ENCODE measurements around the gene CDH12.

The CDH12 gene

GRCh38 chr5:21765406-21765805, 1087.7 kb downstream of the CDH12 start:
- H3K4me3 ChIP-seq (ENCODE audit: low read length): no peak overlapping the region
- no peak for DNase-seq (ENCODE audit: low read depth, low spot score)

GRCh38 chr5:21739096-21739495, 1114.0 kb downstream of the CDH12 start:
- no peak for DNase-seq (ENCODE audit: low read depth, low spot score)
- H3K4me3 ChIP-seq (ENCODE audit: low read length): no peak overlapping the region

GRCh38 chr5:21723500-21723899, 1129.6 kb downstream of the CDH12 start:
- no peak for DNase-seq (ENCODE audit: low read depth, low spot score)
- no peak overlapping the region for H3K4me3 ChIP-seq (ENCODE audit: low read length)

DNA sequence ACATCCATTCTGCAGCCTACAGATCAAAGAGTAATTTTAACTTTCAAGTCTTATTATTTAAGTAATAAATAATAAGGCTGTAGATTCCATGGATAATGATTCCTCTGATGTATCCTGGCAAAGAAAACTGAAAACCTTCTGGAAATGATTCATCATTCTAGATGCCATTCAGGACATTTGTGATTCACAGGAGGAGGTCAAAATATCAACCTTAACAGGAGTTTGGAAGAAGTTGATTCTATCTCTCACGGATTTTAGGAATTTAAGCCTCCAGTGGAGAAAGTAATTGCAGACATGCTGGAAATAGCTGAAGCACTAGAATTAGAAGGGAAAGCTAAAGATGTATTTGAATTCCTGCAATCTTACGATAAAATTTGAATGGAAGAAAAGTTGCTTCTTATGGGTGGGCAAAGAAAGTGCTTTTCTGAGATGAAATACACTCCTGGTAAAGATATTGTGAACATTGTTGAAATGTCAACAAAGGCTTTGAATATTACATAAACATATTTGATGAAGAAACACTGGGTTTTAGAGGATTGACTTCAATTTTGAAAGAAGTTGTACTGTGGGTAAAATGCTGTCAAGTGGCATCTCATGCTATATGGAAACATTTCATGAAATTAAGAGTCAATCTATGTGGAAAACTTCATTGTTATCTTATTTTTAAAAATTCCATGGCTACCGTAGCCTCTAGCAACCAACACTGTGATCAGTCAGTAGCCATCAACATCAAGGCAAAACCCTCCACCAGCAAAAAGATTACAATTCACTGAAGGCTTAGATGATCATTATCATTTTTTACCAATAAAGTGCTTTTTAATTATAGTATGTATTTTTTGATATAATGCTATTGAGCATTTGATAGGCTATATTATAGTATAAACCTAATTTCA, 1141.0 kb downstream of the CDH12 start:
- no peak for DNase-seq (ENCODE audit: low read depth, low spot score)
- no peak overlapping the region for H3K4me3 ChIP-seq (ENCODE audit: low read length)

- DNase-seq (ENCODE audit: low read depth, low spot score): no peak
- no peak overlapping the region for H3K4me3 ChIP-seq (ENCODE audit: low read length)
Measured at GRCh38 chr5:21709770-21710169, 1143.4 kb downstream of the CDH12 start.

GRCh38 chr5:21704974-21705668, 1148.0 kb downstream of the CDH12 start:
- no peak for DNase-seq (ENCODE audit: low read depth, low spot score)
- no peak overlapping the region for H3K4me3 ChIP-seq (ENCODE audit: low read length)

GRCh38 chr5:21701317-21701716, 1151.8 kb downstream of the CDH12 start:
- H3K4me3 ChIP-seq (ENCODE audit: low read length): no peak overlapping the region
- DNase-seq (ENCODE audit: low read depth, low spot score): no peak

Data from Jurkat, Clone E6-1 (cell line).